Kidney (tissue), 14 donors: Measurements from ENCODE around the gene SPTAN1. TPM values are rescaled to one million over a fixed set of nuclear protein-coding genes. Genes with fewer than 3 reads are reported as not detected.
"Not testable (repeated sequence)": the region's sequence is repeated elsewhere in the genome, so short reads cannot be mapped to it uniquely, and the experiment has no call there.

ENCODE experiments used
- DNase-seq, 5 donors: peaks; one replicate each; pipeline ENCODE4 v3.0.0-alpha.2; 2013 to 2020
- FAIRE-seq: peaks from 2 replicates; lab custom pipeline; 2012; peaks lifted over from hg19 to GRCh38; lab: Jason Lieb, UNC
- H3K27ac ChIP-seq, 2 donors: one replicate each; pipeline ENCODE4 v1.7.0; 2013; ENCODE audit warnings: low read depth in 2 of 2, low read length in 2 of 2, inconsistent platforms in 1 of 2
- H3K27me3 ChIP-seq: one replicate; pipeline ENCODE4 v1.7.1; 2013; ENCODE audit warnings: low read length, inconsistent platforms; ENCODE audit not compliant: control insufficient read depth, insufficient read depth
- H3K36me3 ChIP-seq, 3 donors: one replicate each; pipeline versions ENCODE4 v1.7.0 to v1.7.1; 2013; ENCODE audit warnings: low read length in 3 of 3, control low read depth in 1 of 3, inconsistent platforms in 1 of 3; ENCODE audit not compliant: insufficient read depth in 3 of 3, control insufficient read depth in 2 of 3
- H3K4me1 ChIP-seq, 3 donors: one replicate each; pipeline versions ENCODE4 v1.7.0 to v1.7.1; 2013; ENCODE audit warnings: low read length in 3 of 3, inconsistent platforms in 1 of 3, low read depth in 1 of 3; ENCODE audit not compliant: control insufficient read depth in 2 of 3, insufficient read depth in 2 of 3
- H3K4me3 ChIP-seq, 3 donors: one replicate each; pipeline versions ENCODE4 v1.7.0 to v1.8.1; 2013; ENCODE audit warnings: low read length in 3 of 3, control low read depth in 1 of 3, inconsistent platforms in 1 of 3
- H3K9ac ChIP-seq, 3 donors: one replicate each; pipeline versions ENCODE4 v1.7.0 to v1.7.1; 2013; ENCODE audit warnings: low read length in 3 of 3, control low read depth in 1 of 3, inconsistent platforms in 1 of 3
- H3K9me3 ChIP-seq, 3 donors: one replicate each; pipeline versions ENCODE4 v1.7.0 to v1.7.1; 2013; ENCODE audit warnings: low read length in 3 of 3, control low read depth in 1 of 3, inconsistent platforms in 1 of 3; ENCODE audit not compliant: control insufficient read depth in 2 of 3, insufficient read depth in 1 of 3
- intact Hi-C: fragments of 100-400 bp; cut with DNase I; formaldehyde crosslinking; loops from one replicate; pipeline ENCODE4 v1.11.1; 2022
- polyA plus RNA-seq: library from polyadenylated mRNA; stranded (reverse); fragments of 350-450 nt; fragmentation: Illumina TruSeq; extraction: RNeasy Lipid Tissue Mini Kit (QIAGEN cat#74804); gene quantifications from one replicate; pipeline ENCODE4 v1.2.3, GENCODE V29; 2014; ENCODE audit warnings: low read depth, low replicate concordance; ENCODE audit not compliant: insufficient read depth
- total RNA-seq: library from RNA; stranded (reverse); fragmentation: NEBNext Ultra II Directional; extraction: Animal tissue kit (Norgen Biotek cat#: 25700); gene quantifications from one replicate; pipeline ENCODE4 v1.2.1, GENCODE V29; 2021
- TF ChIP-seq, protein P1 (sequence below): IDR thresholded peaks from 3 replicates; pipeline ENCODE4 v1.5.1; 2012; ENCODE audit warnings: mild to moderate bottlenecking, moderate library complexity, borderline replicate concordance; ENCODE audit not compliant: insufficient read depth; ENCODE audit errors: extremely low read depth
- donor health status: control.
- donor health status: control.
- donor health status: control.
- donor health status: control.
- donor health status: control.
- donor health status: DM: yes; HTN: yes; CAD: no.
- donor health status: Normal renal cell carcinoma (clear cell type).

Gene SPTAN1
- total and polyA plus RNA-seq, 2 donors from 2014 or later = 210 to 354 TPM

DNA sequence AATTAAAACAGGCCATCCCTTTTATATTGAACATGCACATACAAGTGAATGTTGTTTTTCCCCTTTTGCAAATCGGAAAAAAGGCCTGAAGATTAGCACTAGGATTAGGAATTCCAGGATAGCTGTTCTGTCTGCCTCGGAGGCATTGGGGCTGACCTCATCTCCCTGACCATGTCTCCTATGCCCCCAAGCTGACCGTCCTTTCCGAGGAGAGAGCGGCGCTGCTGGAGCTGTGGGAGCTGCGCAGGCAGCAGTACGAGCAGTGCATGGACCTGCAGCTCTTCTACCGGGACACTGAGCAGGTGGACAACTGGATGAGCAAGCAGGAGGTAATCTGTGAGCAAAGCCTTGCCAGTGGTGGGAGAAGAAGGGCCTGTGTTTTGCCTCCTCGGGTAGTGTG is 28.3 kb downstream of the SPTAN1 start:
- TF ChIP-seq, protein P1, sequence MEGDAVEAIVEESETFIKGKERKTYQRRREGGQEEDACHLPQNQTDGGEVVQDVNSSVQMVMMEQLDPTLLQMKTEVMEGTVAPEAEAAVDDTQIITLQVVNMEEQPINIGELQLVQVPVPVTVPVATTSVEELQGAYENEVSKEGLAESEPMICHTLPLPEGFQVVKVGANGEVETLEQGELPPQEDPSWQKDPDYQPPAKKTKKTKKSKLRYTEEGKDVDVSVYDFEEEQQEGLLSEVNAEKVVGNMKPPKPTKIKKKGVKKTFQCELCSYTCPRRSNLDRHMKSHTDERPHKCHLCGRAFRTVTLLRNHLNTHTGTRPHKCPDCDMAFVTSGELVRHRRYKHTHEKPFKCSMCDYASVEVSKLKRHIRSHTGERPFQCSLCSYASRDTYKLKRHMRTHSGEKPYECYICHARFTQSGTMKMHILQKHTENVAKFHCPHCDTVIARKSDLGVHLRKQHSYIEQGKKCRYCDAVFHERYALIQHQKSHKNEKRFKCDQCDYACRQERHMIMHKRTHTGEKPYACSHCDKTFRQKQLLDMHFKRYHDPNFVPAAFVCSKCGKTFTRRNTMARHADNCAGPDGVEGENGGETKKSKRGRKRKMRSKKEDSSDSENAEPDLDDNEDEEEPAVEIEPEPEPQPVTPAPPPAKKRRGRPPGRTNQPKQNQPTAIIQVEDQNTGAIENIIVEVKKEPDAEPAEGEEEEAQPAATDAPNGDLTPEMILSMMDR = no peak
- Histone ChIP-seq H3K9ac (no peak overlapping the region), H3K27me3 (no peaks in the 10 kb centered on the region), H3K9me3 (no peaks in the 10 kb centered on the region), H3K36me3 (peaks cover 40 to 89% (median 77%) of the 10 kb centered on the region in 3 donors), H3K4me1 (peaks cover 0 to 5% (median 0%) of the 10 kb centered on the region in 3 donors), H3K27ac (no peak overlapping the region), H3K4me3 (no peak overlapping the region)
- FAIRE-seq (no peak), DNase-seq (no peak)
- intact Hi-C loops = no loop called here

DNA sequence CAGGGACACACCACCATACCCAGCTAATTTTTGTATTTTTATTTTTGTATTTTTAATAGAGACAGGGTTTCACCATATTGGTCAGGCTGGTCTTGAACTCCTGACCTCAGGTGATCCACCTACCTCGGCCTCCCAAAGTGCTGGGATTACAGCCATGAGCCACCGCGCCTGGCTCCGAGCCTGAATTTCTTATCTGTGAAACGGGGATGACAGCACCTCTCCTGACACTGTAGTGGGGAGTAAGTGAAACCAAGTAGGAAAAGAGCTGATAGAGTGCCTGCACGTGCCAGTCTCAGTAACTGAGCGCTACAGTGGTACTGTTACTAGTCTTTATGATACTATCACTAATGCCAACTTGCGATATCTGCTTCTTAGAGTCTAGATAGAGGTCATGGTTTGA is 32.8 kb downstream of the SPTAN1 start:
- peaks cover 31 to 79% (median 69%) of the 10 kb centered on the region in 3 donors for H3K36me3 ChIP-seq
- H3K9ac ChIP-seq, H3K4me1 ChIP-seq, FAIRE-seq, intact Hi-C loops, H3K27ac ChIP-seq, H3K4me3 ChIP-seq, H3K9me3 ChIP-seq, DNase-seq, H3K27me3 ChIP-seq: not testable (repeated sequence)

DNA sequence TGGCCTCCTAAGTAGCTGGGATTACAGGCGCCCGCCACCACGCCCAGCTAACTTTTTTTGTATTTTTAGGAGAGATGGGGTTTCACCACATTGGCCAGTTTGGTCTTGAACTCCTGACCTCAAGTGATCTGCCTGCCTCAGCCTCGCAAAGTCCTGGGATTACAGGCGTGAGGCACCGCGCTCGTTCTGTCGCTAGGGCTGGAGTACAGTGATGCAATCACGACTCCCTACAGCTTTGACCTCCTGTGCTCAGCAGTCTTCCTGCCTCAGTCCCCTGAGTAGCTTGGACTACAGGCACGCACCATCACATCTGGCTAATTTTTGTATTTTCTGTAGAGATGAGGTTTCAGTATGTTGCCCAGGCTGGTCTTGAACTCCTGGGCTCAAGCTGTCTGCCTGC is 34.5 kb downstream of the SPTAN1 start:
- H3K27ac ChIP-seq, H3K9ac ChIP-seq, intact Hi-C loops, H3K9me3 ChIP-seq, H3K27me3 ChIP-seq, H3K4me1 ChIP-seq, H3K4me3 ChIP-seq, DNase-seq, FAIRE-seq: not testable (repeated sequence)
- H3K36me3 ChIP-seq = peaks cover 29 to 67% (median 66%) of the 10 kb centered on the region in 3 donors

DNA sequence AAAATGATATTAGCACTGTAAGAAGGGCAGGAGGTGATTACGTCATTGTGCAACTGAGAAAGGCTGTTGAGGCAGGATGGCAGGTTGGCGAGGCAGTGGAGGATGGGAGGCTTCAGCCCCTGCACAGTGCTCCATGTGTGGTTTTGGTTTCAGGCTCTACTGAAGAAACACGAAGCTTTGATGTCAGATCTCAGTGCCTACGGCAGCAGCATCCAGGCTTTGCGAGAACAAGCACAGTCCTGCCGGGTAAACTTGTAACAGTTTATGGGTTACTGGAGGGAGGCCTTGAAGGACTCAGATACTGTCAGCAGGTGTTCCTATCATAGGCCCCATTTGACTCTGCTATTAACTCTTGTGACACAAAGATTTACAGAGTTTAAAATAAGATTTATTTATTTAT is 35.1 kb downstream of the SPTAN1 start:
- H3K4me3 ChIP-seq = no peak overlapping the region
- H3K9me3 ChIP-seq = no peaks in the 10 kb centered on the region
- peaks cover 28 to 63% (median 62%) of the 10 kb centered on the region in 3 donors for H3K36me3 ChIP-seq
- H3K27me3 ChIP-seq = no peaks in the 10 kb centered on the region
- FAIRE-seq (no peak), DNase-seq (no peak)
- no peaks in the 10 kb centered on the region for H3K4me1 ChIP-seq
- no peak overlapping the region for H3K27ac ChIP-seq
- intact Hi-C loops = no loop called here
- TF ChIP-seq, protein P1 = no peak
- H3K9ac ChIP-seq = no peak overlapping the region
